Measurements from ENCODE around the gene NDE1.

- no peak for TF ChIP-seq POLR2A (IDR thresholded peaks at IDR 0.05)
- TF ChIP-seq, protein P1, sequence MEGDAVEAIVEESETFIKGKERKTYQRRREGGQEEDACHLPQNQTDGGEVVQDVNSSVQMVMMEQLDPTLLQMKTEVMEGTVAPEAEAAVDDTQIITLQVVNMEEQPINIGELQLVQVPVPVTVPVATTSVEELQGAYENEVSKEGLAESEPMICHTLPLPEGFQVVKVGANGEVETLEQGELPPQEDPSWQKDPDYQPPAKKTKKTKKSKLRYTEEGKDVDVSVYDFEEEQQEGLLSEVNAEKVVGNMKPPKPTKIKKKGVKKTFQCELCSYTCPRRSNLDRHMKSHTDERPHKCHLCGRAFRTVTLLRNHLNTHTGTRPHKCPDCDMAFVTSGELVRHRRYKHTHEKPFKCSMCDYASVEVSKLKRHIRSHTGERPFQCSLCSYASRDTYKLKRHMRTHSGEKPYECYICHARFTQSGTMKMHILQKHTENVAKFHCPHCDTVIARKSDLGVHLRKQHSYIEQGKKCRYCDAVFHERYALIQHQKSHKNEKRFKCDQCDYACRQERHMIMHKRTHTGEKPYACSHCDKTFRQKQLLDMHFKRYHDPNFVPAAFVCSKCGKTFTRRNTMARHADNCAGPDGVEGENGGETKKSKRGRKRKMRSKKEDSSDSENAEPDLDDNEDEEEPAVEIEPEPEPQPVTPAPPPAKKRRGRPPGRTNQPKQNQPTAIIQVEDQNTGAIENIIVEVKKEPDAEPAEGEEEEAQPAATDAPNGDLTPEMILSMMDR (IDR thresholded peaks at IDR 0.05) = no peak
These were observed 97.9 kb downstream of the NDE1 start for GRCh38 chr16:15747937-15748336.
